ENCODE results near the gene NEXN. TPM values are rescaled to one million over a fixed set of nuclear protein-coding genes. Genes with fewer than 3 reads are reported as not detected.

NEXN gene
- total RNA-seq, 2 experiments from 2014 or later: not detected

GRCh38 chr1:77975907-77976306 lies 87.5 kb downstream of the NEXN start:
- no peak overlapping the region for H3K27ac ChIP-seq (ENCODE audit: low read depth, low read length, poor library complexity, severe bottlenecking)
- H3K36me3 ChIP-seq (ENCODE audit: insufficient read depth, low read length): peaks cover 75% of the 10 kb centered on the region
- BruUV-seq (replicated peaks): TSS peak; percentile 4
- no peak for TF ChIP-seq EZH2phosphoT487 (IDR thresholded peaks at IDR 0.05; ENCODE audit: borderline replicate concordance, low read depth, low read length)
- TF ChIP-seq, protein P1, sequence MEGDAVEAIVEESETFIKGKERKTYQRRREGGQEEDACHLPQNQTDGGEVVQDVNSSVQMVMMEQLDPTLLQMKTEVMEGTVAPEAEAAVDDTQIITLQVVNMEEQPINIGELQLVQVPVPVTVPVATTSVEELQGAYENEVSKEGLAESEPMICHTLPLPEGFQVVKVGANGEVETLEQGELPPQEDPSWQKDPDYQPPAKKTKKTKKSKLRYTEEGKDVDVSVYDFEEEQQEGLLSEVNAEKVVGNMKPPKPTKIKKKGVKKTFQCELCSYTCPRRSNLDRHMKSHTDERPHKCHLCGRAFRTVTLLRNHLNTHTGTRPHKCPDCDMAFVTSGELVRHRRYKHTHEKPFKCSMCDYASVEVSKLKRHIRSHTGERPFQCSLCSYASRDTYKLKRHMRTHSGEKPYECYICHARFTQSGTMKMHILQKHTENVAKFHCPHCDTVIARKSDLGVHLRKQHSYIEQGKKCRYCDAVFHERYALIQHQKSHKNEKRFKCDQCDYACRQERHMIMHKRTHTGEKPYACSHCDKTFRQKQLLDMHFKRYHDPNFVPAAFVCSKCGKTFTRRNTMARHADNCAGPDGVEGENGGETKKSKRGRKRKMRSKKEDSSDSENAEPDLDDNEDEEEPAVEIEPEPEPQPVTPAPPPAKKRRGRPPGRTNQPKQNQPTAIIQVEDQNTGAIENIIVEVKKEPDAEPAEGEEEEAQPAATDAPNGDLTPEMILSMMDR (conservative IDR thresholded peaks at IDR 0.05; ENCODE audit: low read length): no peak
- no peak for DNase-seq (ENCODE audit: low spot score)
- POLR2A ChIA-PET: interaction anchor here (0.6 to 4.9 kb wide), 13 partner anchors 9 to 915 kb away, joined by 3 to 47 read pairs (median 4); partner anchors contain the start of gene DNAJB4
- peak overlapping the region; percentile 87 for H3K4me3 ChIP-seq (ENCODE audit: low read depth, low read length, poor library complexity, severe bottlenecking)
- peaks cover 95% of the 10 kb centered on the region for H3K79me2 ChIP-seq (ENCODE audit: insufficient read depth, low read depth, low read length)
- no peaks in the 10 kb centered on the region for H3K9me2 ChIP-seq (ENCODE audit: insufficient read depth, low read length)
- peaks cover 34% of the 10 kb centered on the region for H3K4me1 ChIP-seq (ENCODE audit: insufficient read depth, low read length, poor library complexity, severe bottlenecking)
- H2AFZ ChIP-seq (ENCODE audit: low read length): no peak overlapping the region
- H3K9me3 ChIP-seq (ENCODE audit: low read length): no peaks in the 10 kb centered on the region
- intact Hi-C loops (cut with micrococcal nuclease; ENCODE audit: unreplicated experiment): loop anchor here (2.0 kb wide), 1 partner anchor 25 kb away; no protein-coding TSS in a partner anchor
- CTCF ChIA-PET (ENCODE audit: unreplicated experiment): interaction anchor here (1.6 kb wide), 1 partner anchor 10 kb away, joined by 5 read pairs; no protein-coding TSS in a partner anchor
- peaks cover 52% of the 10 kb centered on the region for H4K20me1 ChIP-seq (ENCODE audit: insufficient read depth, low read length)
- peak overlapping the region; percentile 90 for H3K4me2 ChIP-seq (ENCODE audit: low read length)

DNA sequence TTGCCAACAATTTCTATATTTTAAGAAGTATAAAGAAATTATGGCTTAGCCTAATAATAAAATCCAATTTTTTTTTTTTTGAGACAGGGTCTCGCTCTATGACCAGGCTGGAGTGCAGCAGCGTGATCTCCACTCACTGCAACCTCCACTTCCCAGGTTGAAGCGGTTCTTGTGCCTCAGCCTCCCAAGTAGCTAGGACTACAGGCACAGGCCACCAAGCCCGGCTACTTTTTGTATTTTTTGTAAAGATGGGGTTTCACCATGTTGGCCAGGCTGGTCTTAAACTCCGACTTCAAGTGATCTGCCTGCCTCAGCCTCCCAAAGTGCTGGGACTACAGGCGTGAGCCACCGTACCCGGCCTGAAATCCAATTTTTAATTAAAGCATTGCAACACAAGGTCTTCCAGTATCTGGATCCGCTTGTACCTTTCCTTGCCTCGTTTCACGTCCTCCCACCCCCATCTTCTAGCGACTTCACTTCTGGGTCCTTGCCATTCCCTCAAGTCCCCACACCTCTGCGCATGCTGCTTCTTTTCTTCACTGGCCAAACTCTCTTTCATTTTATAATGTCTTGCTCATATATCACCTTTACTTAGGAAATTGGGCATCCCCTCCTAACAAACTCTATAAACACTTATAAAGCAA lies 88.1 kb downstream of the NEXN start:
- Histone ChIP-seq H3K9me3 (ENCODE audit: low read length) (no peaks in the 10 kb centered on the region), H4K20me1 (ENCODE audit: insufficient read depth, low read length) (peaks cover 49% of the 10 kb centered on the region), H3K27ac (ENCODE audit: low read depth, low read length, poor library complexity, severe bottlenecking) (no peak overlapping the region), H3K4me2 (ENCODE audit: low read length) (peak overlapping the region; percentile 90), H2AFZ (ENCODE audit: low read length) (no peak overlapping the region), H3K4me1 (ENCODE audit: insufficient read depth, low read length, poor library complexity, severe bottlenecking) (peaks cover 40% of the 10 kb centered on the region), H3K9me2 (ENCODE audit: insufficient read depth, low read length) (no peaks in the 10 kb centered on the region), H3K36me3 (ENCODE audit: insufficient read depth, low read length) (peaks cover 73% of the 10 kb centered on the region), H3K4me3 (ENCODE audit: low read depth, low read length, poor library complexity, severe bottlenecking) (peak overlapping the region; percentile 87), H3K79me2 (ENCODE audit: insufficient read depth, low read depth, low read length) (peaks cover 95% of the 10 kb centered on the region)
- no TSS peak for BruUV-seq (replicated peaks)
- POLR2A ChIA-PET: interaction anchor here (0.7 to 4.9 kb wide), 8 partner anchors 10 to 915 kb away, joined by 3 to 47 read pairs (median 4); partner anchors contain the start of gene DNAJB4
- DNase-seq (ENCODE audit: low spot score): no peak
- intact Hi-C loops (cut with micrococcal nuclease; ENCODE audit: unreplicated experiment): loop anchor here (2.0 kb wide), 1 partner anchor 26 kb away; no protein-coding TSS in a partner anchor
- TF ChIP-seq, protein P1 (conservative IDR thresholded peaks at IDR 0.05; ENCODE audit: low read length): no peak
- no peak for TF ChIP-seq EZH2phosphoT487 (IDR thresholded peaks at IDR 0.05; ENCODE audit: borderline replicate concordance, low read depth, low read length)
- CTCF ChIA-PET (ENCODE audit: unreplicated experiment): interaction anchor here (1.6 kb wide), 1 partner anchor 11 kb away, joined by 5 read pairs; no protein-coding TSS in a partner anchor

- Histone ChIP-seq H3K4me3 (ENCODE audit: low read depth, low read length, poor library complexity, severe bottlenecking) (peak overlapping the region; percentile 87), H4K20me1 (ENCODE audit: insufficient read depth, low read length) (peaks cover 47% of the 10 kb centered on the region), H3K79me2 (ENCODE audit: insufficient read depth, low read depth, low read length) (peaks cover 93% of the 10 kb centered on the region), H3K9me2 (ENCODE audit: insufficient read depth, low read length) (no peaks in the 10 kb centered on the region), H2AFZ (ENCODE audit: low read length) (no peak overlapping the region), H3K4me1 (ENCODE audit: insufficient read depth, low read length, poor library complexity, severe bottlenecking) (peaks cover 44% of the 10 kb centered on the region), H3K9me3 (ENCODE audit: low read length) (no peaks in the 10 kb centered on the region), H3K36me3 (ENCODE audit: insufficient read depth, low read length) (peaks cover 71% of the 10 kb centered on the region), H3K4me2 (ENCODE audit: low read length) (peak overlapping the region; percentile 90), H3K27ac (ENCODE audit: low read depth, low read length, poor library complexity, severe bottlenecking) (peak overlapping the region; percentile 90)
- no peak for TF ChIP-seq EZH2phosphoT487 (IDR thresholded peaks at IDR 0.05; ENCODE audit: borderline replicate concordance, low read depth, low read length)
- TF ChIP-seq, protein P1 (conservative IDR thresholded peaks at IDR 0.05; ENCODE audit: low read length): no peak
- no peak for DNase-seq (ENCODE audit: low spot score)
- no TSS peak for BruUV-seq (replicated peaks)
- POLR2A ChIA-PET: interaction anchor here (0.8 to 5.6 kb wide), 12 partner anchors 10 to 297 kb away, joined by 3 to 193 read pairs (median 6); partner anchors contain the start of gene DNAJB4
- CTCF ChIA-PET (ENCODE audit: unreplicated experiment): interaction anchor here (1.0 to 1.2 kb wide), 3 partner anchors 13 to 27 kb away, joined by 3 to 5 read pairs (median 4); partner anchors contain the start of gene DNAJB4
- intact Hi-C loops (cut with micrococcal nuclease; ENCODE audit: unreplicated experiment): loop anchor here (1.0 to 2.0 kb wide), 2 partner anchors 27 to 295 kb away; no protein-coding TSS in a partner anchor
Measured at GRCh38 chr1:77977989-77978292, 89.5 kb downstream of the NEXN start.

Data from OCI-LY7 (cell line).